K562 (cell line): ENCODE results near the gene CEBPE. TPM values are rescaled to one million over a fixed set of nuclear protein-coding genes. Genes with fewer than 3 reads are reported as not detected.

Experiments
- CTCFL ChIP-seq: IDR thresholded peaks from 2 replicates; pipeline ENCODE4 v1.6.1; 2011; ENCODE audit warnings: borderline replicate concordance, low read depth, mild to moderate bottlenecking, moderate library complexity, low read length; ENCODE audit not compliant: insufficient read depth, poor library complexity, severe bottlenecking
- E2F3 ChIP-seq: fragments of 250-450 bp; sonication (Bioruptor Pico); IDR thresholded peaks from 2 replicates; pipeline ENCODE4 v1.4.0; 2020; ENCODE audit warnings: mild to moderate bottlenecking
- GABPB2 ChIP-seq: fragments of 250-450 bp; sonication (Bioruptor Pico); conservative IDR thresholded peaks from 2 replicates; pipeline ENCODE4 v1.5.1; 2021; ENCODE audit warnings: mild to moderate bottlenecking
- MCM3 ChIP-seq: fragments of 450-650 bp; IDR thresholded peaks from 2 replicates; pipeline ENCODE4 v1.6.1; 2016
- MCM5 ChIP-seq: fragments of 450-650 bp; IDR thresholded peaks from 2 replicates; pipeline ENCODE4 v1.6.1; 2016; ENCODE audit warnings: low read depth
- MECOM ChIP-seq: fragments of 250-450 bp; sonication (Bioruptor Pico); IDR thresholded peaks from 2 replicates; pipeline ENCODE4 v1.8.0; 2022; ENCODE audit warnings: inconsistent platforms
- MYBL2 ChIP-seq, 2 experiments: fragments of 450-650 bp in 1 of 2; sonication (generic) in 1 of 2; formaldehyde crosslinking in 1 of 2; IDR thresholded peaks; 2 replicates each; pipeline versions ENCODE4 v1.6.1 to v1.8.1; 2017 to 2022; ENCODE audit warnings: borderline replicate concordance in 1 of 2, inconsistent platforms in 1 of 2, low read depth in 1 of 2, mild to moderate bottlenecking in 1 of 2, missing genetic modification reagents in 1 of 2, moderate library complexity in 1 of 2
- PCBP2 ChIP-seq: fragments of 200-400 bp; formaldehyde crosslinking; IDR thresholded peaks from 2 replicates; pipeline ENCODE4 v1.6.1; 2018; ENCODE audit warnings: low read length, low read depth, mild to moderate bottlenecking, moderate library complexity; ENCODE audit not compliant: poor library complexity, severe bottlenecking
- PRPF4 ChIP-seq: fragments of 200-400 bp; formaldehyde crosslinking; IDR thresholded peaks from one replicate; pipeline ENCODE4 v1.6.1; 2017; ENCODE audit warnings: low read length, low read depth, mild to moderate bottlenecking; ENCODE audit not compliant: insufficient read depth, poor library complexity, severe bottlenecking
- PTBP1 ChIP-seq: fragments of 200-400 bp; formaldehyde crosslinking; IDR thresholded peaks from 2 replicates; pipeline ENCODE4 v1.6.1; 2017; ENCODE audit warnings: low read depth, low read length
- RBFOX2 ChIP-seq: fragments of 200-400 bp; formaldehyde crosslinking; IDR thresholded peaks from 2 replicates; pipeline ENCODE4 v1.6.1; 2017; ENCODE audit warnings: low read depth, mild to moderate bottlenecking, low read length, moderate library complexity
- RFX7 ChIP-seq: fragments of 250-450 bp; sonication (Bioruptor Pico); IDR thresholded peaks from 2 replicates; pipeline ENCODE4 v1.5.1; 2021; ENCODE audit warnings: mild to moderate bottlenecking
- RREB1 ChIP-seq: fragments of 250-450 bp; sonication (Bioruptor Pico); IDR thresholded peaks from 2 replicates; pipeline ENCODE4 v1.4.0; 2020
- STAG1 ChIP-seq: sonication (generic); formaldehyde crosslinking; IDR thresholded peaks from 2 replicates; pipeline ENCODE4 v1.5.0; 2020; ENCODE audit warnings: missing genetic modification reagents, borderline replicate concordance
- THRAP3 ChIP-seq: fragments of 450-650 bp; IDR thresholded peaks from 2 replicates; pipeline ENCODE4 v1.6.1; 2016; ENCODE audit warnings: mild to moderate bottlenecking, inconsistent platforms, borderline replicate concordance
- USF2 ChIP-seq: sonication (generic); formaldehyde crosslinking; IDR thresholded peaks from 2 replicates; pipeline ENCODE4 v1.5.0; 2020; ENCODE audit warnings: missing genetic modification reagents
- ZFPM2 ChIP-seq: fragments of 250-450 bp; sonication (Bioruptor Pico); IDR thresholded peaks from 2 replicates; pipeline ENCODE4 v1.5.1; 2022; ENCODE audit warnings: mild to moderate bottlenecking
- ZNF347 ChIP-seq: fragments of 450-650 bp; formaldehyde crosslinking; IDR thresholded peaks from 2 replicates; pipeline ENCODE4 v1.4.0; 2020; ENCODE audit warnings: low read depth, mild to moderate bottlenecking, moderate library complexity
- polyA plus RNA-seq, 8 experiments: library from polyadenylated mRNA; depleted of rRNA in 4 of 8; stranded (reverse) in 5 of 8; unstranded in 3 of 8; fragments of >200 nt; fragmentation: Nextera tagmentation in 2 of 8; fragmentation: Illumina TruSeq in 1 of 8; extraction: Ambion mirVana in 2 of 8; extraction: Trizol in 1 of 8; gene quantifications; 2 replicates each; pipeline versions ENCODE4 v1.2.1 to v1.2.3, GENCODE V29; 2011 to 2014; ENCODE audit warnings: inconsistent platforms in 1 of 8, missing spikeins in 1 of 8
- total RNA-seq, 7 experiments: library from RNA; depleted of rRNA in 6 of 7; stranded (reverse); fragments of >200 nt in 6 of 7; fragmentation: Illumina TruSeq in 2 of 7; extraction: Trizol in 2 of 7; gene quantifications; 2 replicates each; pipeline versions ENCODE4 v1.2.1 to v1.2.3, GENCODE V29; 2011 to 2021; ENCODE audit warnings: low replicate concordance in 1 of 7

CEBPE gene
- total and polyA plus RNA-seq, 9 of the 15 experiments (the other 6 are each of a cell fraction or from before 2014, with no cell fraction given): 0.09 to 0.15 (median 0.13) TPM; not detected in 6

- TF ChIP-seq MYBL2 (IDR thresholded peaks at IDR 0.05; ENCODE audit: low read depth): no peak
- no peak for TF ChIP-seq MYBL2 (CRISPR knock-in tag; IDR thresholded peaks at IDR 0.05; ENCODE audit: borderline replicate concordance)
- TF ChIP-seq RFX7 (CRISPR knock-in tag): no peak
- TF ChIP-seq ZFPM2 (CRISPR knock-in tag): no peak
- TF ChIP-seq MECOM: 0 out of 2 replicates have a peak, but pooled peaks have one; percentile 62
- TF ChIP-seq MCM3: no peak
- no peak for TF ChIP-seq THRAP3
- TF ChIP-seq RBFOX2: no peak
- TF ChIP-seq ZNF347: no peak
- no peak for TF ChIP-seq STAG1
- TF ChIP-seq GABPB2 (CRISPR knock-in tag): no peak
- no peak for TF ChIP-seq PCBP2
- TF ChIP-seq CTCFL: no peak
- no peak for TF ChIP-seq RREB1 (CRISPR knock-in tag)
- TF ChIP-seq USF2 (CRISPR knock-in tag): no peak
- peak; percentile 64; the same call in 1 of the 2 replicates for TF ChIP-seq E2F3 (CRISPR knock-in tag)
- peak; percentile 81; the same call in 1 of the 2 replicates for TF ChIP-seq PTBP1
- no peak for TF ChIP-seq PRPF4
- no peak for TF ChIP-seq MCM5
Measured at GRCh38 chr14:23112359-23113178, 6.5 kb downstream of the CEBPE start (continued).
